H7 (cell line): ENCODE measurements around the gene SAA4. TPM values are rescaled to one million over a fixed set of nuclear protein-coding genes. Genes with fewer than 3 reads are reported as not detected.
"Not testable (repeated sequence)": the region's sequence is repeated elsewhere in the genome, so short reads cannot be mapped to it uniquely, and the experiment has no call there.

Source experiments
- DNase-seq: peaks from one replicate; pipeline ENCODE4 v3.0.0; 2012
- H3K27me3 ChIP-seq: 2 replicates; pipeline ENCODE4 v1.6.0; 2011; ENCODE audit warnings: mild to moderate bottlenecking, low read length; ENCODE audit not compliant: control insufficient read depth, insufficient read depth
- H3K36me3 ChIP-seq: replicated peaks from 2 replicates; pipeline ENCODE4 v1.5.1; 2011; ENCODE audit warnings: low read length; ENCODE audit not compliant: control insufficient read depth, insufficient read depth
- H3K4me3 ChIP-seq: 2 replicates; pipeline ENCODE4 v1.5.1; 2011; ENCODE audit warnings: low read depth, mild to moderate bottlenecking, control low read depth, low read length, moderate library complexity; ENCODE audit not compliant: insufficient read depth
- total RNA-seq: library from RNA; depleted of rRNA; stranded (reverse); fragments of >200 nt; shearing (Covaris generic); gene quantifications from 2 replicates; pipeline ENCODE4 v1.2.3, GENCODE V29; 2014

SAA4 gene
- total RNA-seq, 1 experiment from 2014 or later = not detected

DNA sequence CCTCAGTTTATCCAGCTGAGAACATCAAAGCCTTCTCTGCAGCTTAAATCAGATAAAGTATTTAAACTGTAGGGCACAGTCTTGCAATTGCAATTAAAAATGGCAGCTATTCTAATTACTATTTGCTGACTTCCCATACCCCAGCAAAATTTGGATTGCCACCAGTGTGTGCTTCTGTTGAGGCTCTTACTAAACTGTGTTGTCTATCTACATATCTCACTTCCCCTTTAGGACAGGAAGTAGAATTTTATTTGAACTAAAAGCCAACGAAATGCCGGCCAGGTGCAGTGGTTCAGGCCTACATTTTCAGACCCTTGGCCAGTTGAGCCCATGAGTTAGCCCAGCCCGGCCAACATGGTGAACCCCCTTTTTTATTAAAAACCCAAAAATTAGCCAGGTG, 7.1 kb downstream of the SAA4 start:
- Histone ChIP-seq H3K4me3 (no peak overlapping the region), H3K27me3 (no peaks in the 10 kb centered on the region), H3K36me3 (no peaks in the 10 kb centered on the region)
- no peak for DNase-seq

DNA sequence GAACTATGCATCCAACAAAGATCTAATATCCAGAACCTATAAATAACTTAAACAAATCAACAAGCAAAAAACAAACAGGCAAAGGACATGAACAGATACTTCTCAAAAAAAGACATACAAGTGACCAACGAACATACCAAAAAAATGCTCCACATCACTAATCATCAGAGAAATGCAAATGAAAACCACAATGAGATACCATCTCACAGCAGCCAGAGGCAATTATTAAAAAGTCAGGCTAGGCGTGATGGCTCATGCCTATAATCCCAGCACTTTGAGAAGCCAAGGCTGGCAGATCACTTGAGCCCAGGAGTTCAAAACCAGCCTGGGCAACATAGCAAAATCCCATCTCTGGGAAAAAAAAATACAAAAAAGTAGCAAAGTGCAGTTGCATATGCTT, 10.7 kb downstream of the SAA4 start:
- no peaks in the 10 kb centered on the region for H3K27me3 ChIP-seq
- no peak for DNase-seq
- H3K36me3 ChIP-seq = no peaks in the 10 kb centered on the region
- H3K4me3 ChIP-seq = no peak overlapping the region

DNA sequence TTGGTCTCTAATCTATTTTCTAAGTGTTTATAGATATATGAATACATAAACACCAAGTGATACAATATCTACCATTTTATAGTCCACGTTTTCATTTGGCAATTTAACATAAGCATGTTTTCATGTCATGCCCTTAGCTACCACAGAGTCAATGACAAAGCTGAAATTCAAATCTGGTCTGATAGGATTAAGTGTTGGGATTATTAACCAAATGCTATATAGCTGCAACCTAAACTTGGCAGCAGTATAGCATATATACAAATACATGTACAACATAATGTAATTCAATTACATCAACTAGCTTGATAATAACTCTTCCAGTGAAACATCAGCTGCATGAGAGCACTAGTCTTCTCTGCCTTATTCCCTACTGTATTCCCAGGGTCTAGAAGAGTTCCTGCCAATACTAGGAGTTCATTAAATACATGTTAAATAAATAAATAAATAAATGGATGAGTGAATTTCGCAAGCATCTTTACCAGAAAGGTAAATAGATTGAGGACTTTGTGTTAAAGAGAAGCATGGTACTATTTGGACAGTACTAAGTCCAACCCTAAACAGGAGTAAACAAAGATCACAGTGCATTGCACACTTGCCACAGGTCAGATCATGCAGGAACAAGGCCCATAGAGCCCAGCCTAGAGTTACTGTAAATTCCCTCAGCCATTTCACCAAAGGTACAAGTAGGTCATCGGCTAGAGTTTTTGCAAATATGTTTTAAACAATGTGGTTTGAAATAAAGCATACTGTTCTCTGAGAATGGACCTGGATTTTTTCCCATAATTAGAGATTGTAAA, 12.8 kb downstream of the SAA4 start:
- no peak for DNase-seq
- H3K4me3 ChIP-seq = no peak overlapping the region
- no peaks in the 10 kb centered on the region for H3K36me3 ChIP-seq
- no peaks in the 10 kb centered on the region for H3K27me3 ChIP-seq

DNA sequence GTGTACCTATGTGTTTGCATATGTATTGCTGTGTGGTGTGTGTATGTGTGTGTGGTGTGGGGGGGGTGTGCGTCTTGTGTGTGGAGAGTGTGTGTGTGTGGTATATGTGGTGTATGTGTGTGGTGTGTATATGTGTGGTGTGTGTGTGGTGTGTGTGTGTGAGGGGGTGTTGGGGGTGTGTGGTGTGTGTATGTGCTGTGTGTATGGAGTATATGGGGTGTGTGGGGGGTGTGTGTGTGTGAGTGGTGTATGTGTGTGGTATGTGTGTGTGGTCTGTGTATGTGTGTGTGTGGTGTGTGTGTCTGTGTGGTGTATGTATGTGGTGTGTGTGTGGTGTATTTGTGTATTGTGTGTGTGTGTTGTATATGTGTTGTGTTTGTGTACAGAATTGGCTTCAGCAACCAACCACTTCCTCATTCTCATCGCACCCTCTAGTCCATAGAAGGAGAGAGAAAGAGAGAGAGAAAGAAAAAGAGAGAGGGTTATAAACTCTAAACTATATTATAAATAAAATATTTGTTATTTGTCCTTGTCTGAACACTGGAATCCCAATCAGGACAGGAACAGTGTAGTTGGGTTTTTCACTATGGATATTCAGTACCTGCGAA, 13.7 kb downstream of the SAA4 start:
- no peaks in the 10 kb centered on the region for H3K27me3 ChIP-seq
- H3K4me3 ChIP-seq = no peak overlapping the region
- DNase-seq = no peak
- no peaks in the 10 kb centered on the region for H3K36me3 ChIP-seq

DNA sequence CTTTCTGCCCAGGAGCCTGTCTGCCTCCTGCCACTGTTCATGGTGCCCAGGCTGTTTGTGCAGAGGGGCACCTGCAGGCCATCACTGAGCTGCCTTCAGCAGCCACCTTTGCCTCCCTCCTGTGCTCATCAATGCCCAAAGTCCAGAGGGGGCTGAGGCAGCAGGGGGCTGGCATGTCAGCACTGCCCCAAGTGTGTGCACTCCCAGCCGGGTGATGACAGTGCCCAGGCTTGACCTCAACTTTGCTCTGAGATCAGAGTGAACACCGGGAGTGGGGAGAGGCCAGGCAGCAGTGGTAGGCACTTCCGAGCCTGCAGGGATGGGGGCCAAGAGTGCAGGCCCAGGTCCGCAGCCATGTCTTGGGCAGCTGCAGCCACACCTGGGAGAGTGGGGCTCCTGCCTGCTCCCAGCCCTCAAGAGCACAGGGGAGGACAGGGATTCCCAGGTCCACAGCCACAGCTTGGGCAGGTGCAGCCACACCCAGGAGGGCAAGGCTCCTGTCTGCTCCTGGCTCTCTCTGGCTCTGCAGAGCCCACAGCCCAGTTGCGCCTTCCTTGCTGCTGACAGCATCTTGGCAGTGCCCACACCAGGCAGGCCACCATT, 15.2 kb downstream of the SAA4 start:
- Histone ChIP-seq H3K36me3 (no peaks in the 10 kb centered on the region), H3K4me3 (no peak overlapping the region), H3K27me3 (no peaks in the 10 kb centered on the region)
- DNase-seq = no peak

DNA sequence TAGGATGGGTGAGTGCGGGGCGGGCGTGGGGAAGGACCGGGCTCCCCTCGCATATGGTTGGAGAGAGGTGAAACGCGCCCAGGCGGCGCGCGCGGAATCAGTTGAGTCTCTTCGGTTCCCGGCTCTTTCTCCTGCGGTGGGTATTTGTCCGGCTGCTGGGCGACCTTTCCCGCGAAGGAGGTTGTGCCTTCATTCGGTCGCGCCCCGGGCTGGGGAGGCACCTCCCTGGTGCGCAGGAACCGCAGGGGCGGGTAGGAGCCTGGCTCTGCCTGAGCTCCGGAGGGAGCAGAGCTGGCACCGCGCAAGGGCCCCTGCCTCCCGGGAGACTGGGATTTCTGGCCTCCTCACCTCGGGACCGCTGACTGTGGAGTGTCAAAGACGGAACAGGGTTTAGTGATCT, 27.5 kb downstream of the SAA4 start:
- no peaks in the 10 kb centered on the region for H3K36me3 ChIP-seq
- H3K27me3 ChIP-seq = no peaks in the 10 kb centered on the region
- H3K4me3 ChIP-seq = no peak overlapping the region
- DNase-seq = peak; percentile 22

DNA sequence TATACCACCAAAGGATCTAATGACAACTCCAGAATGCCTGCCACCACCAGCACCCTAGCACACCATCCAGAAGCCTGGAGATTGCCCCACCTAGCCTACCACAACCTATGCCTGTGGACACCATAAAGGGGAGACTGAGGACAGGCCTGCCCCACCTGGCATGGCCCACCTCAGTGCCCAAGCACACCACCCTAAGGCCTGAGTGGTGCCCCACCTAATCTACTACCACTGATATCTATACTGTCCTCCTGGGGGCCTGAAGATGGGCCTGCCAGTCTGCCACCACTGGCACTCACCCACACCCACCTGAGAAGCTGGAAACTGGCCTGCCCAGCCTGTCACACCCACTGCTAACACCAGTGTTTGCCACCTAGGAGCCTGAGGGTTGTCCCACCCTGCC, 31.8 kb downstream of the SAA4 start:
- H3K4me3 ChIP-seq = no peak overlapping the region
- H3K36me3 ChIP-seq = no peaks in the 10 kb centered on the region
- no peak for DNase-seq
- H3K27me3 ChIP-seq = no peaks in the 10 kb centered on the region

DNA sequence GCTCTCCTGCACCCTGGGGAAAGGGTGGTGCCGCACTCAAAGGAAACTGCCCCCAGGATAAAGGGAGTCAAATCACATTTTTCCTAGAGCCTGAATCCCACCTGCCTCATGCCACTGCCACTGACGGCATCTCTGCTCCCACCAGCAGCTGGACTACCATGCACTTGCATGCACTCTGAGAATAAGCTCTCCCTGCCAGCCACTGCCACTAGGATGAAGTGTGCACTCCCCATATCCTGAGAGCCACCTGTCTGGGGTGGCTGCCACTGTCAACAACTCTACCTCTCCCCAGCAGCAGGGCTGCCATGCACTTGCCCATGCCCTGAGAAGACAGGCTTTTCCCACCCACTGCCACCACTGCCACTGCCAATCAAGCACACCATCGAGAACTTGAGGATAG, 32.4 kb downstream of the SAA4 start:
- Histone ChIP-seq H3K36me3 (no peaks in the 10 kb centered on the region), H3K27me3 (no peaks in the 10 kb centered on the region), H3K4me3 (no peak overlapping the region)
- no peak for DNase-seq

DNA sequence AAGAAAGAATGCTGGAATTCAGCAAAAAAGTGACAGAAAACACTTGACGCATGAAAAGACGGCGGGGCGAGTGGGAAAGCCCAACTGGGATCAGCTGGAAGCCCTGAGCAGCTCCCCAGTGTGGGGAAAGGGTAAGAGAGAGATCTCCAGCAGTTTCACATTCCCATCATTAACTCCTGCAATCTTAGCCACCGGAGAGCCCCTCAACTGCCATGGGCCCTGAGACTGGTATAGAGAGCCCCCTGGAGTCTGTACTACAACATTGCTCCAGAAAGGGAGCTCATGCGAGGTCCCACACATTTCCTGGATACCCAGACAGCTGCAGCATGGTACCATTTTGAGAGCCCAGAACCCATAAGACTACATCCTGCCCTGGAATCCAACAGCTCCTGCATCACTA, 32.9 kb downstream of the SAA4 start:
- H3K27me3 ChIP-seq = no peaks in the 10 kb centered on the region
- no peak overlapping the region for H3K4me3 ChIP-seq
- peak; percentile 84 for DNase-seq
- H3K36me3 ChIP-seq = no peaks in the 10 kb centered on the region

DNA sequence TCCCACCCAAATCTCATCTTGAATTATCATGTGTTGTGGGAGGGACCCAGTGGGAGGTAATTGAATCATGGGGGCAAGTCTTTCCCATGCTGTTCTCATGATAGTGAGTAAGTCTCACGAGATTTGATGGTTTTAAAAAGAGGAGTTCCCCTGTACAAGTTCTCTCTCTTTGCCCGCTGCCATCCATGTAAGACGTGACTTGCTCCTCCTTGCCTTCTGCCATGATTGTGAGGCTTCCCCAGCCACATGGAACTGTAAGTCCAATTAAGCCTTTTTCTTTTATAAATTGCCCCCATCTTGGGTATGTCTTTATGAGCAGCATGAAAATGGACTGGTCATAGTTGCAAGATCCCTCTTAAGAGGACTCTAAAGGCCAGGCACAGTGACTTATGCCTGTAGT, 38.9 kb downstream of the SAA4 start:
- H3K4me3 ChIP-seq, DNase-seq, H3K36me3 ChIP-seq, H3K27me3 ChIP-seq: not testable (repeated sequence)

DNA sequence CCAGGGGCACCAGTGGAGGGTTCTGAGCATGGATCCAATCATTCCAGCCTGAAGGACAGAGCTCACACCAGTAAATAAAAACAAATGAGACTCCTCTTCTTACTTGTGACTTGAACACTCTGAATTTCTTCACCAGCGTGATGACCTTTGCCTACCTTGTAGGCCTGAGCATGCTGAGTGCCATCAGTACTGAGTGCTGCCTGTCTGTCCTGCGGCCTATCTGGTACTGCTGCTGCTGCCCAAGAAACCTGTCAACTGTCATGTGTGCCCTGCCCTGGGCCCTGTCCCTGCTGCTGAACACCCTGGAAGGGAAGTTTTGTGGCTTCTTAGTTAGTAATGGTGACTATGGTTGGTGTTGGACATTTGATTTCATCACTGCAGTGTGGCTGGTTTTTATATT, 40.1 kb downstream of the SAA4 start:
- no peaks in the 10 kb centered on the region for H3K27me3 ChIP-seq
- H3K4me3 ChIP-seq = no peak overlapping the region
- no peak for DNase-seq
- H3K36me3 ChIP-seq = no peaks in the 10 kb centered on the region

DNA sequence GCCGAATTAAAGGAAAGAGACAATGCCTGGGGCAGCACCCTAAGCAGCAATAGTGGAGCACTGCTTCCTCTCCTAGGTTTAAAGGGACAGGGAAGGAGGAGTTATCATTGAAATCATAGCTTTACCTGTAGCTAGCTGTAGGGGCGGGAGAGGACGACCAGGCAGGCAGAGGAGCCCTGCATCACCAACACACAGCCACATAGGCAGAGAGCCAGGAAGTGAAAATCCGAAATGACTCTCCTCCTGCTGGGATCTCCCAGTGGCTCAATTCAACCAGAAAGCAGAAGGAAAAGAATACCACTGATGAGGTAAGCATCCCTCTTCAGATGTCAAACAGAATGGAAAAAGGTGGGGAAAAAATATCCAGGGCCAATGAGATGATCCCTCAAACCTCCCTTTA, 43.6 kb downstream of the SAA4 start:
- no peaks in the 10 kb centered on the region for H3K36me3 ChIP-seq
- no peak overlapping the region for H3K4me3 ChIP-seq
- peak; percentile 76 for DNase-seq
- H3K27me3 ChIP-seq = no peaks in the 10 kb centered on the region

DNA sequence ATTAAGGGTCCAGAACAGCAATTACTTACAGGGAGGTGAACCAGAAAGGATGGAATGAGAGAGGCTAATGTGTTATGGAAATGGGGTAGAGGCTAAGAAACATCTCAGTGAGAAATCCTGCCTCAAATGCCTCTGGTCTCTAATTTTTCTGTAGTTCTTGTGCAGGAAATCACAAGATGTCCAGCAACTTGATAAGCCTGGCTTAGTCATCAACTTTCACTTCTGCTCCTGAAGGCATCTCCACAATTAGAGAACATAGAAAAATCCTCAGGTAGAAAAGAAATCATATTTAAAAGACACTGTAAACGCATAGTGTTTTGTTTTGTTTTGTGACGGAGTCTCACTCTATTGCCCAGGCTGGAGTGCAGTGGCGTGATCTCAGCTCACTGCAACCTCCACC, 45.2 kb downstream of the SAA4 start:
- Histone ChIP-seq H3K36me3 (no peaks in the 10 kb centered on the region), H3K4me3 (no peak overlapping the region), H3K27me3 (no peaks in the 10 kb centered on the region)
- no peak for DNase-seq

DNA sequence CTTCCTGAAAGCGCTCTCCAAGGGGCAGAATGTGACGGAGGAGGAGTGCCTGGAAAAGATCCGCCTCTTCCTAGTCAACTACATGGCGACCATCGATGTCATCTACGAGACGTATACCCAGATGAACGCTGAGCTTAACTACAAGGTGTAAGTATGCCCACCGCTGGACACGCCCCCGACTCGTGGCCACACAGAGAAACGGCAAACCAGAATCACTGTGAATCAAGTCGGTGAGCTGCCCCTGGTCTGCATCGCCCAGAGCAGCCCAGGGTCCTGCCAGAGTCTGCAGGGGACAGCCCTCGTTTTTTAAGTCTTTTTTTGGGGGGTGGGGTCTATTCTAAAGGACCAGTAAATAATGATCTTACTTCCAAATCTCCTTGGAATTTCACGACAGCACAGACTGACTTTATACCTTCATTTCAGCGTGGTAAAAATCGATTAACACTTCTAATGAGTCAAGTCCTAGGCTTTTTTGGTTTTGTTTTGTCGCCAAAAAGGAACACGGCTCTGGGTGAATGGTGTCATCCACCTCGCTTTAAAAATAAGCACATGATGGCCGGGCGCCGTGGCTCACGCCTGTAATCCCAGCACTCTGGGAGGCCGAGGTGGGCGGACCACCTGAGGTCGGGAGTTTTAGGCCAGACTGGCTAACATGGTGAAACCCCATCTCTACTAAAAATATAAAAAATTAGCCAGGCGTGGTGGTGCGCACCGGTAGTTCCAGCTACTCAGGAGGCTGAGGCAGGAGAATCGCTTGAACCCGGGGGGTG, 46.9 kb downstream of the SAA4 start:
- H3K4me3 ChIP-seq, DNase-seq, H3K27me3 ChIP-seq, H3K36me3 ChIP-seq: not testable (repeated sequence)

DNA sequence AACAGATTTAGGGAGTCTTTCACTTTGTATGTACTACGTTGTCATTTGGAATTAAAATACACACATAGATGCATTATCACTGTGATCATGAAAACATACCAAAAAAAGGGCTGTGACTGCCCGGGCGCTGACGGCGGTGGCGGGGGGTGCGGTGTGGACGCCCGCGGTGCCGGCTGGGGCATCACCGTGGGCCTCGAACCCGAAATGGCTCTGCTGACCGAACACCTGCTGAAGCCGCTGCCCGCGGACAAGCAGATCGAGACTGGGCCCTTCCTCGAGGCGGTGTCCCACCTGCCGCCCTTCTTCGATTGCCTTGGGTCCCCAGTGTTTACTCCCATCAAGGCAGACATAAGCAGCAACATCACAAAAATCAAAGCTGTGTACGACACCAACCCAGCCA, 47.8 kb downstream of the SAA4 start:
- Histone ChIP-seq H3K4me3 (no peak overlapping the region), H3K36me3 (no peaks in the 10 kb centered on the region), H3K27me3 (no peaks in the 10 kb centered on the region)
- no peak for DNase-seq
